HG02798 (cell line): ENCODE results near the gene MOXD1.
A peak's percentile ranks its signal among the peaks of the same experiment; 100 is the strongest.
"Not testable (repeated sequence)": the region's sequence is repeated elsewhere in the genome, so short reads cannot be mapped to it uniquely, and the experiment has no call there.

Source experiments
- ATAC-seq: cut with Tn5 transposase; IDR thresholded peaks from one replicate; pipeline ENCODE4 v1.9.1; 2021; ENCODE audit warnings: mild to moderate bottlenecking; ENCODE audit not compliant: unreplicated experiment, poor library complexity

Gene MOXD1

DNA sequence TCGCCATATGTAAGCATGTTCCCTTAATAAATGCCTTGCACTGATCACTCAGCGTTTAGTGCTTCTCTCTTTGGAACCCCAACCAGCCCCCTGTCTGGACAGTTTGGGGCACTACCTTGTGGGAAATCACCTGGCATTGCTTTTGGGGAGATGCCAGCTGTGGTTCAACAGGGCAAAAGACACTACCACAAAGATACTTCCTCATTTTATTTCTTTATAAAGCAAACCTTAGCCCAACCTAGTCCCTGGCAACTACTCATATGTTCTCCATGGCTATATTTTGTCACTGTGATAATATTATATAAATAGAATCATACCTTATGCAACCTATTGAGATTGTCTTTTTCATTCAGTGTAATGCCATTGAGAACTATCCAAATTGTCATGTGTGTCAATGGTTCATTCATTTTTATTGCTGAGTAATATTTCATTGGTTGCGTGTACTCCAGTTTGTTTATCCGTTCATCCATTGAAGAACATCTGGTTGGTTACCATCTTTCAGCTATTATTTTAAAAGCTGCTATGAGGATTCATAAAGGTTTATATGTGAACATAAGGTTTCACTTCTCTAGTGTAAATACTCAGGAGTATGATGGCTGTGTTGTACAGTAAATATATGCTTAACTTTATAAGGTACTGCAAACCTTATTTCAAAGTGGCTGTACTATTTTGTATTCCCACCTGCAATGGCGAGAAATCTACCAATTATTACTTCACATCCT, 114.8 kb downstream of the MOXD1 start:
- ATAC-seq, result no peak

- ATAC-seq, result no peak
Observed at GRCh38 chr6:132285004-132285780, 116.1 kb downstream of the MOXD1 start.

GRCh38 chr6:132282696-132283095, 118.6 kb downstream of the MOXD1 start:
- no peak for ATAC-seq

DNA sequence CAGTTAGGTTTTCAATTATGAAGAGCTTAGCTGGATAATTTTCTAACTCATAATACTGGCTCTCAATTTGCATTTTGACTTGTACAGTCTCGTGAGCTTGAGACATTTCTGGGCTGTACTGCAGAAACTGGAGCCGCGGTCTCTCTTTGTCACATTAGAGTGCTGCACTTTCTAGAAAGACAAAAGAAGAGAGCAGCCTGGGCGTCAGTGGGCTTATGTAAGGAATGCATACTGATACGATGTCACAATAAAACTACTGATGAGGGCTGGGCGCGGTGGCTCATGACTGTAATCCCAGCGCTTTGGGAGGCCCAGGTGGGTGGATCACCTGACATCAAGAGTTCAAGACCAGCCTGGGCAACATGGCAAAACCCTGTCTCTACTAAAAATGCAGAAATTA, 120.8 kb downstream of the MOXD1 start:
- ATAC-seq, result no peak

DNA sequence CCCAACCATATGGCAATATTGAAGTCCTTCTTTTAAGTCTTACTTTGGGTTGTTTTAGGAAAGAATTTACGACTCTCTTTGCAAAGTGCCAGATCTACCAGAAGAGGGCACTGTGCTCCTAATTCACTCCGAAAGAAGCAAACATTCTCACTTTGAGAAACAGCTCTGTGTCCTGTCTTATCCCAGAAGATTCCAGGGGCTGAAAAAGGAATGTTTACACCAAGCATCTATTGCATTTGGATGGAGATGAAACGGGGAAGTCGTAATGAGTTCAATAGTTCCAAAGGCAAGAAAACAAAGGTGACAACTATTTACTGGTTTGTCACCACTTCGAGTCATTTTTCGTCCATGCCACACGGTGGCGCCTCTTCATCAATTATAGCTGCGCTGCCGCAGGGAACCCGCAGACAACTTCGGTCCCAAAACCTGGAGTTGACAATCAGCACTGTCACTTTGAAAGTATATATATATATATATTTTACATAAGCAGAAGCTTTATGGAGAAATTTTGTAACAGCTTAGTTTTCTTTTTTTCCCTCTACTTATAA, 121.6 kb downstream of the MOXD1 start:
- peak; percentile 96 for ATAC-seq

- no peak for ATAC-seq
Observed at GRCh38 chr6:132275066-132275970, 126.0 kb downstream of the MOXD1 start.

- no peak for ATAC-seq
Observed at GRCh38 chr6:132272776-132273175, 128.5 kb downstream of the MOXD1 start.

GRCh38 chr6:132270726-132271402, 130.4 kb downstream of the MOXD1 start:
- ATAC-seq, result no peak

DNA sequence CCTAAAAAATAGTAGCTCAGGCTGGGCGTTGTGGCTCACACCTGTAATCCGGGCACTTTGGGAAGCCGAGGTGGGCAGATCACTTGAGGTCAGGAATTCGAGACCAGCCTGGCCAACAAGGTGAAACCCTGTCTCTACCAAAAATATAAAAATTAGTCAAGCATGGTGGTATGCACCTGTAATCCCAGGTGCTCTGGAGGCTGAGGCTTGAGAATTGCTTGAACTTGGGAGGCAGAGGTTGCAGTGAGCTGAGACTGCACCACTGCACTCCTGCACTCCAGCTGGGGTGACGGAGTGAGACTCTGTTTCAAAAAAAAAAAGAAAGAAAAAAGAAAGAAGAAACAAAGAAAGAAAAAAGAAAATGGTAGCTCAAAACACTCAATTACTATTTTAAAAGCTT, 132.6 kb downstream of the MOXD1 start:
- ATAC-seq, result not testable (repeated sequence)

GRCh38 chr6:132268209-132268608, 133.1 kb downstream of the MOXD1 start:
- ATAC-seq, result no peak

DNA sequence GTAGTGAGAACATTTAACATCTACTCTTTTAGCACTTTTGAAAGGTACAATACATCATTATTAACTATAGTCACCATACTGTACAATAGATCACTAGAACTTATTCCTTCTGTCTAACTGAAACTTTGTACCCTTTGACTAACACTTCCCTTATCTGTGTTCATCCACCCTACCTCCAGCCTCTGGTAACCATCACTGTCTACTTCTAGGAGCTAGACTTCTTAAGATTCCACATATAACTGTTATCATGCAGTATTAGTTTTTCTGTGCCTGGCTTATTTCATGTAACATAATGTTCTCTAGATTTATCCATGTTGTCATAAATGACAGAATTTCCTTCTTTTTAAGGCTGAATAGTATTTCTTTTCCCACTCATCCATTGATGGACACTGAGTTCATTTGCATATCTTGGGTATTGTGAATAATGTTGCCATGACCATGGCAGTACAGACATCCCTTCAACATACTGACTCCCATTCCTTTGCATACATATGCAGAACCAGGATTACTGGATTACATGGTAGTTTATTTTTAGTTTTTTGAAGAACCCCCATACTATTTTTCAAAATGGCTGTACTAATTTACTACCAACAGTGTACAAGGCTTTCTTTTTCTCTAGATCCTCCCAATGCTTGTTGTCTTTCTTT, 135.7 kb downstream of the MOXD1 start:
- ATAC-seq, result no peak

GRCh38 chr6:132264021-132264500, 137.2 kb downstream of the MOXD1 start:
- no peak for ATAC-seq

DNA sequence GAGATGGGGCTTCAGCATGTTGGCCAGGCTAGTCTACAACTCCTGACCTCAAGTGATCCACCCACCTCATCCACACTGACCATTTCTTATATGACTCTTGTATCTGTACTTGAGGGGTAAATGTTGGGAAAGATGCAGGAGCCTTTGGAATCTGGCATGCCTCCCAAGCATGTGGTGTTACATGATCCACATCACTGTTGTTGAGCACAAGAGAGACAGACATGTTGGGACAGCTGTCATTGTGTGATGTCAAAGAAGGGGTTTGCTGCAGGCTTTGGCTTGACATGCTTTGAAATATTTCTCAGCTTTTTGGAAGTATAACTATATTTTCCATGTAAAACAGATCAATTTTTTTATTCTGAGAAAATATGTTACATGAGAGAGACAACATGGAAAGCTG, 139.9 kb downstream of the MOXD1 start:
- no peak for ATAC-seq

- no peak for ATAC-seq
Observed at GRCh38 chr6:132259070-132259469, 142.2 kb downstream of the MOXD1 start.

- ATAC-seq, result no peak
Observed at GRCh38 chr6:132257561-132257960, 143.7 kb downstream of the MOXD1 start.

- ATAC-seq, result no peak
Observed at GRCh38 chr6:132256457-132256856, 144.8 kb downstream of the MOXD1 start.

- ATAC-seq, result no peak
Observed at GRCh38 chr6:132253906-132254305, 147.4 kb downstream of the MOXD1 start.

- no peak for ATAC-seq
Observed at GRCh38 chr6:132253211-132253610, 148.1 kb downstream of the MOXD1 start.

- no peak for ATAC-seq
Observed at GRCh38 chr6:132252113-132252512, 149.2 kb downstream of the MOXD1 start.
